K562 (cell line): ENCODE measurements around the gene CD276. TPM values are rescaled to one million over a fixed set of nuclear protein-coding genes. Genes with fewer than 3 reads are reported as not detected.

ENCODE experiments used
- ATAC-seq: fragments of 200-7000 bp; cut with Tn5 transposase; 3 replicates; pipeline ENCODE4 v1.9.1; 2020; ENCODE audit warnings: moderate library complexity
- BruUV-seq: library from RNA; stranded (reverse); fragments of 400-500 nt; replicated peaks from 2 replicates; lab custom pipeline; 2021; lab: Mats Ljungman, UMichigan
- CTCF ChIA-PET: fragments of 300-600 bp; formaldehyde crosslinking; extraction: SDS; loops from one replicate; lab custom pipeline; 2021; ENCODE audit warnings: low intra/inter-chr PET ratio; lab: Yijun Ruan, JAX
- POLR2A ChIA-PET: fragments of 300-600, 350-650 bp; sonication (Branson Sonifier 250); formaldehyde crosslinking; extraction: SDS; loops from one replicate; lab custom pipeline; 2021; ENCODE audit warnings: antibody characterized with exemption, inconsistent platforms; lab: Yijun Ruan, JAX
- DNase-seq, 4 experiments: peaks; one replicate each; pipeline versions ENCODE4 v3.0.0 to v3.0.0-alpha.2; 2011 to 2018; ENCODE audit warnings: low spot score in 3 of 4, mixed read lengths in 3 of 4; ENCODE audit errors: extremely low read depth in 1 of 4
- FAIRE-seq: peaks from 2 replicates; lab custom pipeline; 2011; peaks lifted over from hg19 to GRCh38; lab: Jason Lieb, UNC
- H2AFZ ChIP-seq: 2 replicates; pipeline ENCODE4 v1.6.0; 2011; ENCODE audit warnings: low read depth, low read length, control low read depth, inconsistent platforms
- H3K27ac ChIP-seq: fragments of 200-600 bp; 3 replicates; pipeline ENCODE4 v1.8.0; 2011; ENCODE audit warnings: low read depth, mild to moderate bottlenecking, control low read depth, inconsistent platforms, low read length, moderate library complexity, mixed read lengths; ENCODE audit errors: extremely low read depth
- H3K27me3 ChIP-seq, 2 experiments: fragments of 300-600 bp in 1 of 2; 2 replicates in 1 of 2; 3 replicates in 1 of 2; pipeline versions ENCODE4 v1.6.0 to v1.8.0; 2011; ENCODE audit warnings: inconsistent platforms in 2 of 2, low read length in 2 of 2, mild to moderate bottlenecking in 1 of 2, mixed read lengths in 1 of 2, moderate library complexity in 1 of 2; ENCODE audit not compliant: control insufficient read depth in 2 of 2, insufficient read depth in 2 of 2
- H3K36me3 ChIP-seq: fragments of 300-600 bp; 3 replicates; pipeline ENCODE4 v1.8.0; 2011; ENCODE audit warnings: mild to moderate bottlenecking, low read length, inconsistent platforms; ENCODE audit not compliant: control insufficient read depth, insufficient read depth
- H3K4me1 ChIP-seq, 2 experiments: fragments of 200-600 bp in 1 of 2; replicated peaks in 1 of 2; 2 replicates in 1 of 2; 3 replicates in 1 of 2; pipeline versions ENCODE4 v1.5.1 to v1.8.0; 2011; ENCODE audit warnings: inconsistent platforms in 2 of 2, low read length in 2 of 2, mild to moderate bottlenecking in 1 of 2, mixed read lengths in 1 of 2, moderate library complexity in 1 of 2; ENCODE audit not compliant: control insufficient read depth in 2 of 2, insufficient read depth in 2 of 2
- H3K4me2 ChIP-seq: 2 replicates; pipeline ENCODE4 v1.6.1; 2011; ENCODE audit warnings: low read length, control low read depth, inconsistent platforms, mixed read lengths; ENCODE audit not compliant: insufficient read depth
- H3K4me3 ChIP-seq: fragments of 200-600 bp; sonication (generic), shearing (Covaris generic); 2 replicates; pipeline ENCODE4 v1.5.1; 2016; ENCODE audit warnings: control low read depth, inconsistent platforms
- H3K79me2 ChIP-seq: fragments of 200-600 bp; 3 replicates; pipeline ENCODE4 v1.8.0; 2011; ENCODE audit warnings: low read length, inconsistent platforms; ENCODE audit not compliant: control insufficient read depth, insufficient read depth
- H3K9ac ChIP-seq, 2 experiments: 2 replicates each; pipeline versions ENCODE4 v1.6.0 to v1.6.1; 2011; ENCODE audit warnings: low read depth in 2 of 2, low read length in 2 of 2, control low read depth in 1 of 2, inconsistent platforms in 1 of 2, mild to moderate bottlenecking in 1 of 2, mixed read lengths in 1 of 2; ENCODE audit not compliant: insufficient read depth in 1 of 2
- H3K9me1 ChIP-seq: one replicate; pipeline ENCODE4 v1.6.0; 2011; ENCODE audit warnings: inconsistent platforms, mild to moderate bottlenecking, low read length, moderate library complexity; ENCODE audit not compliant: control insufficient read depth, insufficient read depth
- H3K9me3 ChIP-seq: replicated peaks from 2 replicates; pipeline ENCODE4 v1.5.1; 2011; ENCODE audit warnings: low read depth, low read length, inconsistent platforms; ENCODE audit not compliant: control insufficient read depth, insufficient read depth
- H4K20me1 ChIP-seq: replicated peaks from 2 replicates; pipeline ENCODE4 v1.6.1; 2011; ENCODE audit warnings: low read length, inconsistent platforms, mixed read lengths; ENCODE audit not compliant: control insufficient read depth, insufficient read depth
- CBFA2T2 ChIP-seq: fragments of 450-650 bp; conservative IDR thresholded peaks from 2 replicates; pipeline ENCODE4 v1.6.1; 2017; ENCODE audit warnings: mild to moderate bottlenecking
- WGBS: fragments of 100-300 bp; shearing (Covaris generic); methylation state at CpG from one replicate; pipeline ENCODE4 v1.1.6; 2016; ENCODE audit warnings: low coverage, mixed read lengths; ENCODE audit not compliant: insufficient coverage; ENCODE audit errors: missing lambda C conversion rate; 5-methylcytosine and 5-hydroxymethylcytosine counted together
- in situ Hi-C: fragments of 300-500 bp; cut with MboI; formaldehyde crosslinking; loops from 4 replicates; pipeline ENCODE4 v1.15.0; 2018; ENCODE audit warnings: inconsistent platforms, mixed read lengths
- intact Hi-C: fragments of 100-400 bp; cut with micrococcal nuclease; formaldehyde crosslinking; loops from 2 replicates; pipeline ENCODE4 v1.14.2; 2022
- polyA plus RNA-seq, 8 experiments: library from polyadenylated mRNA; depleted of rRNA in 4 of 8; stranded (reverse) in 5 of 8; unstranded in 3 of 8; fragments of >200 nt; fragmentation: Nextera tagmentation in 2 of 8; fragmentation: Illumina TruSeq in 1 of 8; extraction: Ambion mirVana in 2 of 8; extraction: Trizol in 1 of 8; gene quantifications; 2 replicates each; pipeline versions ENCODE4 v1.2.1 to v1.2.3, GENCODE V29; 2011 to 2014; ENCODE audit warnings: inconsistent platforms in 1 of 8, missing spikeins in 1 of 8
- total RNA-seq, 7 experiments: library from RNA; depleted of rRNA in 6 of 7; stranded (reverse); fragments of >200 nt in 6 of 7; fragmentation: Illumina TruSeq in 2 of 7; extraction: Trizol in 2 of 7; gene quantifications; 2 replicates each; pipeline versions ENCODE4 v1.2.1 to v1.2.3, GENCODE V29; 2011 to 2021; ENCODE audit warnings: low replicate concordance in 1 of 7
- TF ChIP-seq, protein P1 (sequence below): fragments of 250-450 bp; sonication (Bioruptor Pico); IDR thresholded peaks from 2 replicates; pipeline ENCODE4 v1.9.0; 2021; ENCODE audit warnings: mild to moderate bottlenecking, inconsistent platforms
- TF ChIP-seq, protein P2 (sequence below): fragments of 450-650 bp; IDR thresholded peaks from 2 replicates; pipeline ENCODE4 v1.6.1; 2018; ENCODE audit not compliant: partially characterized antibody

The CD276 gene
- total and polyA plus RNA-seq, 9 of the 15 experiments (the other 6 are each of a cell fraction or from before 2014, with no cell fraction given), result 0.11 to 3.6 (median 2.3) TPM

DNA sequence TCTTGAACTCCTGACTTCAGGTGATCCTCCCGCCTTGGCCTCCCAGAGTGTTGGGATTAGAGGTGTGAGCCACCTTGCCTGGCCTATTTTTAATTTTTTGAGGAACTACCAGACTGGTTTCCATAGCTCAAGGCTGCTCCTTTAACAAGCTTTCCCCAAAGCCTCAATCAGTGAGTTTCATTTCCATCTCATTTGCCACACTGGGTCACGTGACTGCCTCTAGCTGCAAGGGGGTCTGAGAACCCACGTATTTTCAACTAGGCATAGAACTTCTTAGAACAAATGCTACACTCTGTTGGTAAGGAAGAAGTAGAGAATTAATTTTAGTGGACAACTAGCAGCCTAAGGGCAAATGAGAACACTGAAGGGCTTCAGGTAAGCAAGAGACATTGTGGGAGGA is 3.1 kb upstream of the CD276 start (continued):
- TF ChIP-seq, protein P1, sequence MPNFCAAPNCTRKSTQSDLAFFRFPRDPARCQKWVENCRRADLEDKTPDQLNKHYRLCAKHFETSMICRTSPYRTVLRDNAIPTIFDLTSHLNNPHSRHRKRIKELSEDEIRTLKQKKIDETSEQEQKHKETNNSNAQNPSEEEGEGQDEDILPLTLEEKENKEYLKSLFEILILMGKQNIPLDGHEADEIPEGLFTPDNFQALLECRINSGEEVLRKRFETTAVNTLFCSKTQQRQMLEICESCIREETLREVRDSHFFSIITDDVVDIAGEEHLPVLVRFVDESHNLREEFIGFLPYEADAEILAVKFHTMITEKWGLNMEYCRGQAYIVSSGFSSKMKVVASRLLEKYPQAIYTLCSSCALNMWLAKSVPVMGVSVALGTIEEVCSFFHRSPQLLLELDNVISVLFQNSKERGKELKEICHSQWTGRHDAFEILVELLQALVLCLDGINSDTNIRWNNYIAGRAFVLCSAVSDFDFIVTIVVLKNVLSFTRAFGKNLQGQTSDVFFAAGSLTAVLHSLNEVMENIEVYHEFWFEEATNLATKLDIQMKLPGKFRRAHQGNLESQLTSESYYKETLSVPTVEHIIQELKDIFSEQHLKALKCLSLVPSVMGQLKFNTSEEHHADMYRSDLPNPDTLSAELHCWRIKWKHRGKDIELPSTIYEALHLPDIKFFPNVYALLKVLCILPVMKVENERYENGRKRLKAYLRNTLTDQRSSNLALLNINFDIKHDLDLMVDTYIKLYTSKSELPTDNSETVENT, result no peak

DNA sequence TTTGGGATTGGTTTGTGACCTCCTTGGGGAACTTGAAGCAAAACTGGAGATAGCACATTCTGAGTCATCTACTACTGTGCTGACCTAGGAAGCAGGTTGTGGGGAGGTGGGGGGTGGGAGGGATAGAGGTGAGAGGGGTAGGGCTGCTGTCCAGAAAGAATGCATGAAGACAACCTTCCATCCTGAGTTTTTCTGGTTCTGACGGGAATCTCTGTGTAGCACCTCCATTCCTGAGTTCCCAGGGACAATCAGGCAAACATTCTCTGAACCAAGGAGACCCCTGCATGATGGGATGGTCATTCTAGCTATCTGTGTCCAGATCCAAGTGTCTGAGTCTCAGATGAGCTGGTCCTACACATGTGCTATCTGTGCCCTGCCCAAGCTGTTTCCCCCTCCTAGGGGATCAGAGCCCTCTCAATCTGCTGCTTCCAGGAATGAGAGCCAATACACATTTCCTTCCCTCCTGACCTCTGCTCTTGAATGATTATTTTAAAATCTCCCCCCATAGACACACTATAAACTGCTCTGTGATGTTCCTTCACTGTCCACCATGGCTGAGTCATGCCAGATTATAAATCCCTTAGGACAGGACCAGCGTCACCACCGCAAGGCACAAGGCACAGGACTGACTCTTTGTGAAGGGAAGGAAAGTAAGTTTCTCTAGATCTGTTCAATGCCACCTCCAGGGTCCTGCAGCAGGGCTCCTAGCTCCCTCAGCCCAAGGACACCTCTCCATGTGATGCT is 2.2 kb upstream of the CD276 start:
- H3K4me3 ChIP-seq, result no peak overlapping the region
- H3K27me3 ChIP-seq, result peaks cover 16 to 52% of the 10 kb centered on the region in 2 experiments; a peak in 3 of 5 replicates
- H4K20me1 ChIP-seq, result peaks cover 5% of the 10 kb centered on the region
- intact Hi-C loops, result no loop called here
- no peak overlapping the region for H3K9ac ChIP-seq
- FAIRE-seq, result no peak
- no peaks in the 10 kb centered on the region for H3K9me1 ChIP-seq
- CTCF ChIA-PET, result no interaction called here
- no peaks in the 10 kb centered on the region for H3K79me2 ChIP-seq
- H3K4me2 ChIP-seq, result no peak overlapping the region
- no peak for ATAC-seq
- POLR2A ChIA-PET, result interaction anchor here (0.7 kb wide), 1 partner anchor 111 kb away, joined by 3 read pairs; no protein-coding TSS in a partner anchor
- BruUV-seq, result no TSS peak
- no peak overlapping the region for H3K27ac ChIP-seq
- 0% methylated on average over 3 of the region's 3 CpGs for WGBS
- TF ChIP-seq, protein P2, sequence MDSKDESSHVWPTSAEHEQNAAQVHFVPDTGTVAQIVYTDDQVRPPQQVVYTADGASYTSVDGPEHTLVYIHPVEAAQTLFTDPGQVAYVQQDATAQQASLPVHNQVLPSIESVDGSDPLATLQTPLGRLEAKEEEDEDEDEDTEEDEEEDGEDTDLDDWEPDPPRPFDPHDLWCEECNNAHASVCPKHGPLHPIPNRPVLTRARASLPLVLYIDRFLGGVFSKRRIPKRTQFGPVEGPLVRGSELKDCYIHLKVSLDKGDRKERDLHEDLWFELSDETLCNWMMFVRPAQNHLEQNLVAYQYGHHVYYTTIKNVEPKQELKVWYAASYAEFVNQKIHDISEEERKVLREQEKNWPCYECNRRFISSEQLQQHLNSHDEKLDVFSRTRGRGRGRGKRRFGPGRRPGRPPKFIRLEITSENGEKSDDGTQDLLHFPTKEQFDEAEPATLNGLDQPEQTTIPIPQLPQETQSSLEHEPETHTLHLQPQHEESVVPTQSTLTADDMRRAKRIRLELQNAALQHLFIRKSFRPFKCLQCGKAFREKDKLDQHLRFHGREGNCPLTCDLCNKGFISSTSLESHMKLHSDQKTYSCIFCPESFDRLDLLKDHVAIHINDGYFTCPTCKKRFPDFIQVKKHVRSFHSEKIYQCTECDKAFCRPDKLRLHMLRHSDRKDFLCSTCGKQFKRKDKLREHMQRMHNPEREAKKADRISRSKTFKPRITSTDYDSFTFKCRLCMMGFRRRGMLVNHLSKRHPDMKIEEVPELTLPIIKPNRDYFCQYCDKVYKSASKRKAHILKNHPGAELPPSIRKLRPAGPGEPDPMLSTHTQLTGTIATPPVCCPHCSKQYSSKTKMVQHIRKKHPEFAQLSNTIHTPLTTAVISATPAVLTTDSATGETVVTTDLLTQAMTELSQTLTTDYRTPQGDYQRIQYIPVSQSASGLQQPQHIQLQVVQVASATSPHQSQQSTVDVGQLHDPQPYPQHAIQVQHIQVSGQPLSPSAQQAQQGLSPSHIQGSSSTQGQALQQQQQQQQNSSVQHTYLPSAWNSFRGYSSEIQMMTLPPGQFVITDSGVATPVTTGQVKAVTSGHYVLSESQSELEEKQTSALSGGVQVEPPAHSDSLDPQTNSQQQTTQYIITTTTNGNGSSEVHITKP, result peak; percentile 56
- TF ChIP-seq CBFA2T2, result no peak
- TF ChIP-seq, all 486 proteins: peak for 1
- Histone ChIP-seq H3K36me3 (no peaks in the 10 kb centered on the region), H2AFZ (no peak overlapping the region), H3K9me3 (no peaks in the 10 kb centered on the region), H3K4me1 (peaks cover 3 to 16% of the 10 kb centered on the region in 2 experiments; a peak in 3 of 5 replicates)
- in situ Hi-C loops, result no loop called here
- no peak for DNase-seq
